Right renal pelvis (tissue), 4 donors: Measurements from ENCODE around the gene PALM3. TPM values are rescaled to one million over a fixed set of nuclear protein-coding genes. Genes with fewer than 3 reads are reported as not detected.

Experiments used
- DNase-seq, 4 donors: peaks; one replicate each; pipeline ENCODE4 v3.0.0-alpha.2; 2013; ENCODE audit warnings: low read depth in 4 of 4, low spot score in 3 of 4, missing footprints in 1 of 4
- polyA plus RNA-seq, 4 donors: library from polyadenylated mRNA; unstranded; fragments of 120-200 nt; gene quantifications; one replicate each; pipeline ENCODE4 v1.2.1, GENCODE V29; 2013; ENCODE audit not compliant: insufficient read length in 4 of 4

Gene PALM3
- polyA plus RNA-seq, 4 donors = 19.0 to 27.1 (median 21.5) TPM

- DNase-seq = peak; percentile 79 to 82 (median 80)
Measured at GRCh38 chr19:14005349-14006084, 56.4 kb downstream of the PALM3 start.

- DNase-seq = no peak
Measured at GRCh38 chr19:14004619-14005348, 57.1 kb downstream of the PALM3 start.

Other genes starting within 250 kb of the PALM3 start
- 1 to 10 TPM; 1.6 to 2.1 (median 1.8) TPM for gene NANOS3, start 184.9 kb downstream of the PALM3 start, polyA plus RNA-seq
- 1 to 10 TPM; 4.8 to 6.6 (median 5.0) TPM for gene BRME1, start 156.0 kb downstream of the PALM3 start, polyA plus RNA-seq
- 10 to 100 TPM; 23.9 to 30.4 (median 27.6) TPM for gene CC2D1A, start 155.9 kb downstream of the PALM3 start, polyA plus RNA-seq
- gene PODNL1, start 123.7 kb downstream of the PALM3 start, polyA plus RNA-seq = 1 to 10 TPM in 2 of 4 donors, under 1 TPM in 2; 0.84 to 1.6 (median 1.1) TPM
- gene DCAF15, start 109.6 kb downstream of the PALM3 start, polyA plus RNA-seq = 10 to 100 TPM; 33.3 to 41.3 (median 36.2) TPM
- 10 to 100 TPM in 3 of 4 donors, 1 to 10 TPM in 1; 9.5 to 15.8 (median 11.6) TPM for gene RFX1, start 55.8 kb downstream of the PALM3 start, polyA plus RNA-seq
- gene RLN3, start 33.9 kb downstream of the PALM3 start, polyA plus RNA-seq = not detected
- gene IL27RA, start 30.3 kb downstream of the PALM3 start, polyA plus RNA-seq = 1 to 10 TPM; 6.5 to 8.2 (median 7.3) TPM
- 1 to 10 TPM; 6.7 to 9.2 (median 7.6) TPM for gene MISP3, start 10.7 kb upstream of the PALM3 start, polyA plus RNA-seq
- gene C19orf67, start 23.7 kb upstream of the PALM3 start, polyA plus RNA-seq = under 1 TPM in 1 of 4 donors, not detected in 3; 0.10 TPM
- gene SAMD1, start 28.7 kb upstream of the PALM3 start, polyA plus RNA-seq = 10 to 100 TPM; 38.8 to 59.8 (median 42.3) TPM
- gene PRKACA, start 55.7 kb upstream of the PALM3 start, polyA plus RNA-seq = 100 to 1,000 TPM in 2 of 4 donors, 10 to 100 TPM in 2; 89.9 to 107 (median 98.6) TPM
- gene ASF1B, start 74.5 kb upstream of the PALM3 start, polyA plus RNA-seq = 10 to 100 TPM; 17.5 to 22.7 (median 20.4) TPM
- gene ADGRL1, start 144.1 kb upstream of the PALM3 start, polyA plus RNA-seq = 10 to 100 TPM; 34.3 to 45.4 (median 38.1) TPM